Measurements from ENCODE around the gene ITGA2B.
"Not testable (repeated sequence)": the region's sequence is repeated elsewhere in the genome, so short reads cannot be mapped to it uniquely, and the experiment has no call there.

ITGA2B gene

GRCh38 chr17:44368391-44369243 lies 20.8 kb downstream of the ITGA2B start:
- DNase-seq: not testable (repeated sequence)

- no peak for DNase-seq
Measured at GRCh38 chr17:44367231-44367979, 22.0 kb downstream of the ITGA2B start.

GRCh38 chr17:44365051-44365450 lies 24.4 kb downstream of the ITGA2B start:
- DNase-seq: not testable (repeated sequence)

GRCh38 chr17:44363613-44364159 lies 25.8 kb downstream of the ITGA2B start, which contains the start of gene FAM171A2:
FAM171A2 (minus strand) TSS chr17:44363853; CDS start chr17:44363714, 139 bp downstream.
- peak; percentile 58 for DNase-seq

GRCh38 chr17:44362949-44363612 lies 26.4 kb downstream of the ITGA2B start:
- DNase-seq: no peak

- no peak for DNase-seq
Measured at GRCh38 chr17:44362459-44362948, 26.9 kb downstream of the ITGA2B start.

GRCh38 chr17:44361292-44362260 lies 27.9 kb downstream of the ITGA2B start:
- DNase-seq: no peak

GRCh38 chr17:44360826-44361225 lies 28.6 kb downstream of the ITGA2B start:
- DNase-seq: no peak

GRCh38 chr17:44360144-44360533 lies 29.3 kb downstream of the ITGA2B start:
- DNase-seq: no peak

- DNase-seq: no peak
Measured at GRCh38 chr17:44359458-44360143, 29.8 kb downstream of the ITGA2B start.

GRCh38 chr17:44359006-44359405 lies 30.4 kb downstream of the ITGA2B start:
- DNase-seq: no peak

GRCh38 chr17:44358066-44358465 lies 31.4 kb downstream of the ITGA2B start:
- no peak for DNase-seq

- no peak for DNase-seq
Measured at GRCh38 chr17:44356241-44356640, 33.2 kb downstream of the ITGA2B start.

GRCh38 chr17:44355642-44356099 lies 33.8 kb downstream of the ITGA2B start:
- no peak for DNase-seq

GRCh38 chr17:44354582-44355561 lies 34.6 kb downstream of the ITGA2B start:
- DNase-seq: no peak

GRCh38 chr17:44353672-44354331 lies 35.6 kb downstream of the ITGA2B start:
- DNase-seq: no peak

GRCh38 chr17:44352828-44353671 lies 36.4 kb downstream of the ITGA2B start:
- no peak for DNase-seq

Data from KG1 (cell line).